K562 (cell line): Measurements from ENCODE around the gene CBX3. TPM values are rescaled to one million over a fixed set of nuclear protein-coding genes. Genes with fewer than 3 reads are reported as not detected.
A peak's percentile ranks its signal among the peaks of the same experiment; 100 is the strongest.

Experiments
- ARID2 ChIP-seq: fragments of 450-650 bp; IDR thresholded peaks from 2 replicates; pipeline ENCODE4 v1.6.1; 2017; ENCODE audit warnings: antibody characterized with exemption, mild to moderate bottlenecking
- CBX1 ChIP-seq: sonication (generic); IDR thresholded peaks from 2 replicates; pipeline ENCODE4 v1.6.1; 2016; ENCODE audit warnings: antibody characterized with exemption, low read depth, mild to moderate bottlenecking
- CLOCK ChIP-seq: fragments of 250-450 bp; sonication (Bioruptor Pico); IDR thresholded peaks from 2 replicates; pipeline ENCODE4 v1.4.0; 2020; ENCODE audit warnings: mild to moderate bottlenecking, moderate library complexity, borderline replicate concordance
- ELF4 ChIP-seq: fragments of 450-650 bp; formaldehyde crosslinking; IDR thresholded peaks from 2 replicates; pipeline ENCODE4 v1.4.0; 2022; ENCODE audit warnings: missing genetic modification characterization
- HDAC6 ChIP-seq: IDR thresholded peaks from 2 replicates; pipeline ENCODE4 v1.6.1; 2012; ENCODE audit warnings: low read depth, mild to moderate bottlenecking, control low read depth, inconsistent platforms, low read length, moderate library complexity
- KAT8 ChIP-seq: fragments of 450-650 bp; IDR thresholded peaks from 2 replicates; pipeline ENCODE4 v1.6.1; 2016; ENCODE audit warnings: low read depth, mild to moderate bottlenecking
- KDM5B ChIP-seq: fragments of 200-600 bp; sonication (generic); IDR thresholded peaks from 2 replicates; pipeline ENCODE4 v1.6.1; 2012; ENCODE audit warnings: low read depth, mild to moderate bottlenecking, moderate library complexity, low read length, control low read depth, inconsistent platforms; ENCODE audit not compliant: insufficient replicate concordance
- MAFF ChIP-seq: IDR thresholded peaks from 2 replicates; pipeline ENCODE4 v1.6.1; 2012; ENCODE audit warnings: low read length, improper control_type of control experiment
- MCM5 ChIP-seq: fragments of 450-650 bp; IDR thresholded peaks from 2 replicates; pipeline ENCODE4 v1.6.1; 2016; ENCODE audit warnings: low read depth
- MCM7 ChIP-seq, 2 experiments: fragments of 450-650 bp; IDR thresholded peaks; 2 replicates each; pipeline ENCODE4 v1.6.1; 2016 to 2018
- NR2F6 ChIP-seq: fragments of 450-650 bp; formaldehyde crosslinking; IDR thresholded peaks from 2 replicates; pipeline ENCODE4 v1.4.0; 2020; ENCODE audit warnings: mild to moderate bottlenecking
- RBM25 ChIP-seq: fragments of 200-400 bp; formaldehyde crosslinking; IDR thresholded peaks from 2 replicates; pipeline ENCODE4 v1.6.1; 2018; ENCODE audit warnings: low read length, low read depth, moderate library complexity; ENCODE audit not compliant: severe bottlenecking
- SAFB ChIP-seq: fragments of 200-400 bp; formaldehyde crosslinking; IDR thresholded peaks from 2 replicates; pipeline ENCODE4 v1.6.1; 2017; ENCODE audit warnings: low read depth, low read length, borderline replicate concordance
- SOX6 ChIP-seq: fragments of 450-650 bp; IDR thresholded peaks from 2 replicates; pipeline ENCODE4 v1.6.1; 2014; ENCODE audit warnings: mild to moderate bottlenecking
- THRAP3 ChIP-seq: fragments of 450-650 bp; IDR thresholded peaks from 2 replicates; pipeline ENCODE4 v1.6.1; 2016; ENCODE audit warnings: mild to moderate bottlenecking, inconsistent platforms, borderline replicate concordance
- ZBTB7A ChIP-seq: IDR thresholded peaks from 2 replicates; pipeline ENCODE4 v1.6.1; 2011; ENCODE audit warnings: low read depth, mild to moderate bottlenecking, low read length, moderate library complexity, borderline replicate concordance; ENCODE audit not compliant: control insufficient read depth
- ZEB2 ChIP-seq: fragments of 450-650 bp; IDR thresholded peaks from 2 replicates; pipeline ENCODE4 v1.6.1; 2016
- ZNF644 ChIP-seq: fragments of 200-800 bp; sonication (Bioruptor generic); IDR thresholded peaks from 2 replicates; pipeline ENCODE4 v1.6.1; 2016; ENCODE audit warnings: low read depth, missing genetic modification characterization, missing compliant biosample characterization
- ZZZ3 ChIP-seq: fragments of 450-650 bp; IDR thresholded peaks from 2 replicates; pipeline ENCODE4 v1.6.1; 2016; ENCODE audit warnings: antibody characterized with exemption, mild to moderate bottlenecking, moderate library complexity
- polyA plus RNA-seq, 8 experiments: library from polyadenylated mRNA; depleted of rRNA in 4 of 8; stranded (reverse) in 5 of 8; unstranded in 3 of 8; fragments of >200 nt; fragmentation: Nextera tagmentation in 2 of 8; fragmentation: Illumina TruSeq in 1 of 8; extraction: Ambion mirVana in 2 of 8; extraction: Trizol in 1 of 8; gene quantifications; 2 replicates each; pipeline versions ENCODE4 v1.2.1 to v1.2.3, GENCODE V29; 2011 to 2014; ENCODE audit warnings: inconsistent platforms in 1 of 8, missing spikeins in 1 of 8
- total RNA-seq, 7 experiments: library from RNA; depleted of rRNA in 6 of 7; stranded (reverse); fragments of >200 nt in 6 of 7; fragmentation: Illumina TruSeq in 2 of 7; extraction: Trizol in 2 of 7; gene quantifications; 2 replicates each; pipeline versions ENCODE4 v1.2.1 to v1.2.3, GENCODE V29; 2011 to 2021; ENCODE audit warnings: low replicate concordance in 1 of 7
- TF ChIP-seq, protein P1 (sequence below): sonication (generic); formaldehyde crosslinking; IDR thresholded peaks from 2 replicates; pipeline ENCODE4 v1.8.1; 2022; ENCODE audit warnings: missing genetic modification reagents
- TF ChIP-seq, protein P2 (sequence below): IDR thresholded peaks from 3 replicates; pipeline ENCODE4 v1.6.1; 2011; ENCODE audit warnings: borderline replicate concordance, mild to moderate bottlenecking, moderate library complexity; ENCODE audit not compliant: insufficient read length; ENCODE audit errors: extremely low read depth
- TF ChIP-seq, protein P3 (sequence below): sonication (generic); formaldehyde crosslinking; IDR thresholded peaks from 2 replicates; pipeline ENCODE4 v1.8.0; 2022; ENCODE audit warnings: mild to moderate bottlenecking, missing genetic modification reagents

The CBX3 gene
- total and polyA plus RNA-seq, 9 of the 15 experiments (the other 6 are each of a cell fraction or from before 2014, with no cell fraction given): 198 to 413 (median 328) TPM

GRCh38 chr7:26200444-26201246 is 900 bp upstream of the CBX3 start, which contains the start of gene HNRNPA2B1 (continued):
- peak; percentile 92; the same call in 1 of the 2 replicates for TF ChIP-seq CBX1
- TF ChIP-seq ELF4 (CRISPR knock-in tag): no peak
- no peak for TF ChIP-seq NR2F6 (CRISPR knock-in tag)
- TF ChIP-seq KDM5B: peak; percentile 99
- peak; percentile 48; the same call in 1 of the 2 replicates for TF ChIP-seq SOX6
- TF ChIP-seq MCM5: no peak
- TF ChIP-seq, protein P1, sequence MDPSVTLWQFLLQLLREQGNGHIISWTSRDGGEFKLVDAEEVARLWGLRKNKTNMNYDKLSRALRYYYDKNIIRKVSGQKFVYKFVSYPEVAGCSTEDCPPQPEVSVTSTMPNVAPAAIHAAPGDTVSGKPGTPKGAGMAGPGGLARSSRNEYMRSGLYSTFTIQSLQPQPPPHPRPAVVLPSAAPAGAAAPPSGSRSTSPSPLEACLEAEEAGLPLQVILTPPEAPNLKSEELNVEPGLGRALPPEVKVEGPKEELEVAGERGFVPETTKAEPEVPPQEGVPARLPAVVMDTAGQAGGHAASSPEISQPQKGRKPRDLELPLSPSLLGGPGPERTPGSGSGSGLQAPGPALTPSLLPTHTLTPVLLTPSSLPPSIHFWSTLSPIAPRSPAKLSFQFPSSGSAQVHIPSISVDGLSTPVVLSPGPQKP: no peak
- no peak for TF ChIP-seq ZZZ3
- no peak for TF ChIP-seq ZNF644 (tag)
- TF ChIP-seq MAFF: no peak
- TF ChIP-seq THRAP3: peak; percentile 78
- TF ChIP-seq ARID2: no peak
- TF ChIP-seq, protein P2, sequence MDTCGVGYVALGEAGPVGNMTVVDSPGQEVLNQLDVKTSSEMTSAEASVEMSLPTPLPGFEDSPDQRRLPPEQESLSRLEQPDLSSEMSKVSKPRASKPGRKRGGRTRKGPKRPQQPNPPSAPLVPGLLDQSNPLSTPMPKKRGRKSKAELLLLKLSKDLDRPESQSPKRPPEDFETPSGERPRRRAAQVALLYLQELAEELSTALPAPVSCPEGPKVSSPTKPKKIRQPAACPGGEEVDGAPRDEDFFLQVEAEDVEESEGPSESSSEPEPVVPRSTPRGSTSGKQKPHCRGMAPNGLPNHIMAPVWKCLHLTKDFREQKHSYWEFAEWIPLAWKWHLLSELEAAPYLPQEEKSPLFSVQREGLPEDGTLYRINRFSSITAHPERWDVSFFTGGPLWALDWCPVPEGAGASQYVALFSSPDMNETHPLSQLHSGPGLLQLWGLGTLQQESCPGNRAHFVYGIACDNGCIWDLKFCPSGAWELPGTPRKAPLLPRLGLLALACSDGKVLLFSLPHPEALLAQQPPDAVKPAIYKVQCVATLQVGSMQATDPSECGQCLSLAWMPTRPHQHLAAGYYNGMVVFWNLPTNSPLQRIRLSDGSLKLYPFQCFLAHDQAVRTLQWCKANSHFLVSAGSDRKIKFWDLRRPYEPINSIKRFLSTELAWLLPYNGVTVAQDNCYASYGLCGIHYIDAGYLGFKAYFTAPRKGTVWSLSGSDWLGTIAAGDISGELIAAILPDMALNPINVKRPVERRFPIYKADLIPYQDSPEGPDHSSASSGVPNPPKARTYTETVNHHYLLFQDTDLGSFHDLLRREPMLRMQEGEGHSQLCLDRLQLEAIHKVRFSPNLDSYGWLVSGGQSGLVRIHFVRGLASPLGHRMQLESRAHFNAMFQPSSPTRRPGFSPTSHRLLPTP: no peak
- TF ChIP-seq, protein P3, sequence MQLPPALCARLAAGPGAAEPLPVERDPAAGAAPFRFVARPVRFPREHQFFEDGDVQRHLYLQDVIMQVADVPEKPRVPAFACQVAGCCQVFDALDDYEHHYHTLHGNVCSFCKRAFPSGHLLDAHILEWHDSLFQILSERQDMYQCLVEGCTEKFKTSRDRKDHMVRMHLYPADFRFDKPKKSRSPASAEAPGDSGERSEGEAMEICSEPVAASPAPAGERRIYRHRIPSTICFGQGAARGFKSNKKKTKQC (CRISPR knock-in tag): peak; percentile 93
- TF ChIP-seq KAT8: no peak
- no peak for TF ChIP-seq CLOCK
- no peak for TF ChIP-seq ZEB2
- TF ChIP-seq HDAC6: no peak
- no peak; the same call in 1 of the 2 replicates for TF ChIP-seq ZBTB7A
- TF ChIP-seq RBM25: no peak
- TF ChIP-seq SAFB: no peak; the same call in 1 of the 2 replicates
- TF ChIP-seq MCM7 (IDR thresholded peaks at IDR 0.05): no peak
